IMR-90 (cell line): ENCODE results near the gene FAM53B. TPM values are rescaled to one million over a fixed set of nuclear protein-coding genes. Genes with fewer than 3 reads are reported as not detected.

Experiments used
- ATAC-seq: fragments of 200-7000 bp; cut with Tn5 transposase; 2 replicates; pipeline ENCODE4 v1.9.1; 2020; ENCODE audit warnings: low read depth, mild to moderate bottlenecking, moderate library complexity
- BruUV-seq: library from RNA; stranded (reverse); fragments of 400-500 nt; replicated peaks from 2 replicates; lab custom pipeline; 2021; lab: Mats Ljungman, UMichigan
- CTCF ChIA-PET: fragments of 300-600 bp; formaldehyde crosslinking; extraction: SDS; loops from one replicate; lab custom pipeline; 2021; ENCODE audit warnings: antibody characterized with exemption; lab: Yijun Ruan, JAX
- POLR2A ChIA-PET: fragments of 300-600 bp; sonication (Branson Sonifier 250); formaldehyde crosslinking; loops from one replicate; lab custom pipeline; 2022; ENCODE audit warnings: antibody characterized with exemption; ENCODE audit not compliant: unreplicated experiment; lab: Charles Lee
- DNase-seq: peaks from one replicate; pipeline ENCODE4 v3.0.0; 2013
- H2AFZ ChIP-seq: replicated peaks from 2 replicates; pipeline ENCODE3; 2013; ENCODE audit warnings: low read length, mild to moderate bottlenecking; ENCODE audit not compliant: poor library complexity
- H2AK5ac ChIP-seq: 2 replicates; pipeline ENCODE4 v1.6.1; 2013; ENCODE audit warnings: low read depth, low read length, inconsistent platforms
- H2AK9ac ChIP-seq: replicated peaks from 2 replicates; pipeline ENCODE3; 2013; ENCODE audit warnings: mild to moderate bottlenecking, low read depth, low read length, moderate library complexity; ENCODE audit not compliant: poor library complexity
- H2BK120ac ChIP-seq: 2 replicates; pipeline ENCODE4 v1.6.1; 2013; ENCODE audit warnings: low read depth, low read length, inconsistent platforms
- H2BK15ac ChIP-seq: 3 replicates; pipeline ENCODE4 v1.6.1; 2013; ENCODE audit warnings: low read depth, low read length, inconsistent platforms
- H2BK20ac ChIP-seq: 2 replicates; pipeline ENCODE4 v1.6.1; 2013; ENCODE audit warnings: low read depth, mild to moderate bottlenecking, inconsistent platforms, low read length, moderate library complexity
- H2BK5ac ChIP-seq: 2 replicates; pipeline ENCODE4 v1.6.1; 2013; ENCODE audit warnings: mild to moderate bottlenecking, low read depth, low read length, inconsistent platforms; ENCODE audit not compliant: poor library complexity, severe bottlenecking
- H3K14ac ChIP-seq: replicated peaks from 2 replicates; pipeline ENCODE4 v1.6.1; 2013; ENCODE audit warnings: low read depth, low read length, inconsistent platforms
- H3K18ac ChIP-seq: 2 replicates; pipeline ENCODE4 v1.6.1; 2013; ENCODE audit warnings: low read depth, low read length, control low read depth
- H3K23ac ChIP-seq: 2 replicates; pipeline ENCODE4 v1.6.1; 2013; ENCODE audit warnings: low read depth, low read length, inconsistent platforms
- H3K27ac ChIP-seq: 2 replicates; pipeline ENCODE4 v1.5.1; 2013; ENCODE audit warnings: mild to moderate bottlenecking, control low read depth, low read length; ENCODE audit not compliant: insufficient read depth
- H3K27me3 ChIP-seq: 2 replicates; pipeline ENCODE4 v1.6.1; 2013; ENCODE audit warnings: low read length; ENCODE audit not compliant: control insufficient read depth, insufficient read depth
- H3K36me3 ChIP-seq: 2 replicates; pipeline ENCODE4 v1.6.1; 2013; ENCODE audit warnings: low read length, mixed read lengths; ENCODE audit not compliant: control insufficient read depth, insufficient read depth
- H3K4ac ChIP-seq: 2 replicates; pipeline ENCODE4 v1.6.1; 2013; ENCODE audit warnings: low read depth, low read length, inconsistent platforms
- H3K4me1 ChIP-seq: 2 replicates; pipeline ENCODE4 v1.6.1; 2013; ENCODE audit warnings: low read length, mixed read lengths; ENCODE audit not compliant: control insufficient read depth, insufficient read depth
- H3K4me2 ChIP-seq: 2 replicates; pipeline ENCODE4 v1.6.1; 2013; ENCODE audit warnings: low read depth, mild to moderate bottlenecking, control low read depth, low read length, moderate library complexity
- H3K4me3 ChIP-seq: 2 replicates; pipeline ENCODE4 v1.5.1; 2013; ENCODE audit warnings: low read depth, mild to moderate bottlenecking, control low read depth, low read length, moderate library complexity; ENCODE audit not compliant: insufficient read depth
- H3K56ac ChIP-seq: 2 replicates; pipeline ENCODE4 v1.6.1; 2013; ENCODE audit warnings: low read length, inconsistent platforms; ENCODE audit not compliant: insufficient read depth; ENCODE audit errors: extremely low read depth
- H3K79me1 ChIP-seq, 2 experiments: 2 replicates each; pipeline ENCODE4 v1.6.1; 2013; ENCODE audit warnings: low read length in 2 of 2, inconsistent platforms in 1 of 2, low read depth in 1 of 2
- H3K9ac ChIP-seq: 2 replicates; pipeline ENCODE4 v1.6.1; 2013; ENCODE audit warnings: low read depth, low read length, control low read depth
- H3K9me1 ChIP-seq: 2 replicates; pipeline ENCODE4 v1.6.1; 2013; ENCODE audit warnings: low read length, inconsistent platforms; ENCODE audit not compliant: insufficient read depth
- H3K9me3 ChIP-seq: 2 replicates; pipeline ENCODE4 v1.6.1; 2013; ENCODE audit warnings: low read length; ENCODE audit not compliant: control insufficient read depth, insufficient read depth
- H4K20me1 ChIP-seq: 2 replicates; pipeline ENCODE4 v1.6.1; 2013; ENCODE audit warnings: low read length, inconsistent platforms; ENCODE audit not compliant: insufficient read depth
- H4K5ac ChIP-seq: 2 replicates; pipeline ENCODE4 v1.6.1; 2013; ENCODE audit warnings: mild to moderate bottlenecking, low read depth, low read length, control low read depth
- H4K8ac ChIP-seq, 2 experiments: 2 replicates each; pipeline ENCODE4 v1.6.1; 2013; ENCODE audit warnings: low read depth in 2 of 2, low read length in 2 of 2, control low read depth in 1 of 2, inconsistent platforms in 1 of 2
- H4K91ac ChIP-seq: 2 replicates; pipeline ENCODE4 v1.6.1; 2013; ENCODE audit warnings: low read depth, low read length, inconsistent platforms; ENCODE audit not compliant: insufficient read depth
- BHLHE40 ChIP-seq: fragments of 150-350 bp; IDR thresholded peaks from 2 replicates; pipeline ENCODE4 v1.6.1; 2016; ENCODE audit warnings: mild to moderate bottlenecking, low read depth, low read length
- CEBPB ChIP-seq: IDR thresholded peaks from 2 replicates; pipeline ENCODE4 v1.6.1; 2012; ENCODE audit warnings: low read depth, low read length, improper control_type of control experiment
- CHD1 ChIP-seq: IDR thresholded peaks from 2 replicates; pipeline ENCODE4 v1.6.1; 2012; ENCODE audit warnings: low read depth, low read length, improper control_type of control experiment
- CTCF ChIP-seq: conservative IDR thresholded peaks from 2 replicates; pipeline ENCODE4 v1.5.1; 2012; ENCODE audit warnings: mild to moderate bottlenecking, low read depth, low read length, improper control_type of control experiment
- ELK1 ChIP-seq: fragments of 150-350 bp; IDR thresholded peaks from 2 replicates; pipeline ENCODE4 v1.6.1; 2016; ENCODE audit warnings: low read depth, mild to moderate bottlenecking, low read length, moderate library complexity, borderline replicate concordance
- FOS ChIP-seq: fragments of 150-350 bp; IDR thresholded peaks from 2 replicates; pipeline ENCODE4 v1.6.1; 2016; ENCODE audit warnings: low read depth, low read length
- MAFK ChIP-seq: IDR thresholded peaks from 2 replicates; pipeline ENCODE4 v1.6.1; 2012; ENCODE audit warnings: low read depth, low read length, improper control_type of control experiment
- MAZ ChIP-seq: IDR thresholded peaks from 2 replicates; pipeline ENCODE4 v1.6.1; 2012; ENCODE audit warnings: low read depth, mild to moderate bottlenecking, low read length, improper control_type of control experiment, moderate library complexity, borderline replicate concordance
- MXI1 ChIP-seq: IDR thresholded peaks from 2 replicates; pipeline ENCODE4 v1.6.1; 2012; ENCODE audit warnings: low read depth, mild to moderate bottlenecking, low read length, moderate library complexity, borderline replicate concordance
- NFE2L2 ChIP-seq: fragments of 150-350 bp; IDR thresholded peaks from 2 replicates; pipeline ENCODE4 v1.6.1; 2016; ENCODE audit warnings: low read depth, mild to moderate bottlenecking, low read length
- POLR2A ChIP-seq: IDR thresholded peaks from 2 replicates; pipeline ENCODE4 v1.6.1; 2012; ENCODE audit warnings: mild to moderate bottlenecking, low read depth, low read length
- RAD21 ChIP-seq: IDR thresholded peaks from 2 replicates; pipeline ENCODE4 v1.6.1; 2012; ENCODE audit warnings: low read length, improper control_type of control experiment
- RCOR1 ChIP-seq: IDR thresholded peaks from 2 replicates; pipeline ENCODE4 v1.6.1; 2012; ENCODE audit warnings: mild to moderate bottlenecking, low read length, improper control_type of control experiment; ENCODE audit not compliant: insufficient replicate concordance
- RFX5 ChIP-seq: IDR thresholded peaks from 2 replicates; pipeline ENCODE4 v1.8.0; 2012; ENCODE audit warnings: low read depth, mild to moderate bottlenecking, low read length, moderate library complexity
- SMC3 ChIP-seq: fragments of 150-350 bp; IDR thresholded peaks from 2 replicates; pipeline ENCODE4 v1.6.1; 2016; ENCODE audit warnings: low read depth, mild to moderate bottlenecking, antibody characterized with exemption, low read length, moderate library complexity
- USF2 ChIP-seq: fragments of 150-350 bp; IDR thresholded peaks from 2 replicates; pipeline ENCODE4 v1.6.1; 2017; ENCODE audit warnings: mild to moderate bottlenecking, antibody characterized with exemption, low read length, low read depth
- WGBS, 2 experiments: methylation state at CpG; one replicate each; pipeline versions ENCODE4 v1.1.5 to v1.1.7; 2013; ENCODE audit warnings: missing lambda C conversion rate in 2 of 2; ENCODE audit not compliant: insufficient read length in 1 of 2; ENCODE audit errors: extremely low coverage in 2 of 2; 5-methylcytosine and 5-hydroxymethylcytosine counted together
- dilution Hi-C: fragments of 300-500 bp; cut with HindIII; formaldehyde crosslinking; loops from one replicate; pipeline ENCODE4 v1.14.3; 2018; ENCODE audit warnings: low sequenced_read_pairs; ENCODE audit not compliant: unreplicated experiment
- in situ Hi-C: fragments of 300-500 bp; cut with MboI; formaldehyde crosslinking; loops from 3 replicates; pipeline ENCODE4 v1.14.3; 2019; ENCODE audit warnings: low sequenced_read_pairs, inconsistent platforms, mixed read lengths
- intact Hi-C: fragments of 100-400 bp; cut with micrococcal nuclease; formaldehyde crosslinking; loops from 2 replicates; pipeline ENCODE4 v1.10.0; 2022
- polyA plus RNA-seq, 3 experiments: library from polyadenylated mRNA; depleted of rRNA; stranded (reverse); fragments of >200 nt; gene quantifications; 2 replicates each; pipeline ENCODE4 v1.2.3, GENCODE V29; 2012; ENCODE audit warnings: low replicate concordance in 1 of 3
- total RNA-seq: library from RNA; depleted of rRNA; stranded (reverse); fragments of >200 nt; gene quantifications from 2 replicates; pipeline ENCODE4 v1.2.3, GENCODE V29; 2012

FAM53B gene
- total and polyA plus RNA-seq, 2 of the 4 experiments (the other 2 are of a cell fraction) = 3.8 to 5.7 TPM

GRCh38 chr10:124577651-124578050, 166.5 kb downstream of the FAM53B start:
- Histone ChIP-seq H2BK20ac (no peak overlapping the region), H3K23ac (no peak overlapping the region), H2AK9ac (no peak overlapping the region), H3K14ac (no peak overlapping the region), H4K91ac (no peak overlapping the region), H3K4me2 (no peak overlapping the region), H3K4ac (no peak overlapping the region), H4K5ac (no peak overlapping the region), H3K36me3 (no peaks in the 10 kb centered on the region), H3K27me3 (peaks cover 12% of the 10 kb centered on the region), H2AK5ac (no peak overlapping the region), H3K56ac (no peak overlapping the region), H3K9me1 (no peaks in the 10 kb centered on the region), H3K27ac (no peak overlapping the region), H2BK120ac (no peak overlapping the region), H3K4me1 (no peaks in the 10 kb centered on the region), H4K20me1 (no peaks in the 10 kb centered on the region), H2BK15ac (no peak overlapping the region), H3K9ac (no peak overlapping the region), H3K9me3 (no peaks in the 10 kb centered on the region), H2BK5ac (no peak overlapping the region), H3K4me3 (no peak overlapping the region), H4K8ac (no peak overlapping the region), H2AFZ (no peak overlapping the region), H3K18ac (no peak overlapping the region), H3K79me1 (no peaks in the 10 kb centered on the region)
- WGBS, 2 experiments = 63% methylated on average over 2 of the region's 3 CpGs; no CpG with 5 or more reads in 1 of the 2 experiments
- POLR2A ChIA-PET = no interaction called here
- DNase-seq (no peak), ATAC-seq (no peak)
- no TSS peak for BruUV-seq
- dilution Hi-C loops (no loop called here), intact Hi-C loops (no loop called here), in situ Hi-C loops (no loop called here)
- CTCF ChIA-PET = no interaction called here
- TF ChIP-seq POLR2A (no peak), MXI1 (no peak), CEBPB (no peak), RFX5 (no peak), FOS (no peak), BHLHE40 (no peak), ELK1 (no peak), CTCF (no peak), RAD21 (no peak), CHD1 (no peak), MAFK (no peak), SMC3 (no peak), RCOR1 (no peak), USF2 (no peak), MAZ (no peak), NFE2L2 (no peak)
